C4-2B (cell line): ENCODE data around the gene TH.

Source experiments
- CTCF ChIP-seq: fragments of 450-650 bp; conservative IDR thresholded peaks from 2 replicates; pipeline ENCODE4 v1.5.1; 2017; ENCODE audit warnings: mild to moderate bottlenecking
- ZFX ChIP-seq: fragments of 450-650 bp; IDR thresholded peaks from 2 replicates; pipeline ENCODE4 v1.6.1; 2017

GRCh38 chr11:2215561-2216399 is 44.2 kb upstream of the TH start:
- TF ChIP-seq CTCF (no peak), ZFX (no peak)
